Neural progenitor cell (in vitro differentiated cells): Measurements from ENCODE around the gene SLC7A9. TPM values are rescaled to one million over a fixed set of nuclear protein-coding genes. Genes with fewer than 3 reads are reported as not detected.

ENCODE experiments used
- DNase-seq: peaks from one replicate; pipeline ENCODE4 v3.0.0-alpha.2; 2016; ENCODE audit warnings: low spot score
- H2AFZ ChIP-seq: fragments of 200-600 bp; sonication (generic); replicated peaks from 2 replicates; pipeline ENCODE4 v1.6.1; 2016; ENCODE audit warnings: antibody characterized with exemption
- H3F3A ChIP-seq: fragments of 200-600 bp; sonication (generic); 2 replicates; pipeline ENCODE4 v1.6.1; 2016; ENCODE audit warnings: antibody characterized with exemption, low read depth
- H3K27ac ChIP-seq: fragments of 200-600 bp; sonication (generic); 2 replicates; pipeline ENCODE4 v1.5.1; 2016; ENCODE audit warnings: mild to moderate bottlenecking
- H3K27me3 ChIP-seq: fragments of 200-600 bp; sonication (generic); 2 replicates; pipeline ENCODE4 v1.6.1; 2016; ENCODE audit warnings: mild to moderate bottlenecking, moderate library complexity
- H3K36me3 ChIP-seq: fragments of 200-600 bp; sonication (generic); 2 replicates; pipeline ENCODE4 v1.5.1; 2016
- H3K4me1 ChIP-seq: fragments of 200-600 bp; sonication (generic); 2 replicates; pipeline ENCODE4 v1.6.1; 2016; ENCODE audit warnings: mixed run types
- H3K4me2 ChIP-seq: fragments of 200-600 bp; sonication (generic); 2 replicates; pipeline ENCODE4 v1.6.1; 2016
- H3K4me3 ChIP-seq: fragments of 200-600 bp; sonication (generic); 2 replicates; pipeline ENCODE4 v1.5.1; 2016
- H3K79me2 ChIP-seq: fragments of 200-600 bp; sonication (generic); 2 replicates; pipeline ENCODE4 v1.6.1; 2016; ENCODE audit warnings: low read depth
- H3K9ac ChIP-seq: fragments of 200-600 bp; sonication (generic); 2 replicates; pipeline ENCODE4 v1.6.1; 2016
- H3K9me3 ChIP-seq: fragments of 200-600 bp; sonication (generic); 2 replicates; pipeline ENCODE4 v1.5.1; 2016; ENCODE audit warnings: low read depth
- H4K20me1 ChIP-seq: fragments of 200-600 bp; sonication (generic); 2 replicates; pipeline ENCODE4 v1.6.1; 2016; ENCODE audit warnings: low read depth
- H3K27ac Mint-ChIP-seq: 3 replicates; pipeline ENCODE4 v1.8.0; 2021; ENCODE audit warnings: mixed read lengths
- H3K27me3 Mint-ChIP-seq: 2 replicates; pipeline ENCODE4 v1.8.0; 2022; ENCODE audit warnings: low read depth, mild to moderate bottlenecking, inconsistent platforms, moderate library complexity, mixed read lengths; ENCODE audit not compliant: insufficient read depth
- H3K36me3 Mint-ChIP-seq: 3 replicates; pipeline ENCODE4 v1.8.0; 2021; ENCODE audit warnings: mixed read lengths
- H3K4me1 Mint-ChIP-seq: 3 replicates; pipeline ENCODE4 v1.8.0; 2021; ENCODE audit warnings: mixed read lengths
- H3K4me3 Mint-ChIP-seq: 3 replicates; pipeline ENCODE4 v1.8.0; 2021; ENCODE audit warnings: mild to moderate bottlenecking, moderate library complexity, mixed read lengths
- H3K9me3 Mint-ChIP-seq: 3 replicates; pipeline ENCODE4 v1.8.0; 2020; ENCODE audit warnings: mixed read lengths
- CTCF ChIP-seq: fragments of 200-600 bp; sonication (generic); IDR thresholded peaks from 2 replicates; pipeline ENCODE4 v1.5.1; 2017; ENCODE audit warnings: antibody characterized with exemption, mild to moderate bottlenecking
- EZH2 ChIP-seq: fragments of 200-600 bp; sonication (generic); IDR thresholded peaks from 2 replicates; pipeline ENCODE4 v1.6.1; 2017; ENCODE audit warnings: antibody characterized with exemption, mild to moderate bottlenecking, moderate library complexity
- EZH2phosphoT487 ChIP-seq: fragments of 200-600 bp; sonication (generic); IDR thresholded peaks from 2 replicates; pipeline ENCODE4 v1.6.1; 2017; ENCODE audit warnings: antibody characterized with exemption
- total RNA-seq: library from RNA; depleted of rRNA; stranded (reverse); fragments of >200 nt; gene quantifications from 2 replicates; pipeline ENCODE4 v1.2.3, GENCODE V29; 2015; ENCODE audit warnings: low replicate concordance

The SLC7A9 gene
- total RNA-seq, 1 donor from 2014 or later: not detected

- no peaks in the 10 kb centered on the region for H3K4me1 ChIP-seq
- Mint-ChIP-seq H3K27ac (no peak overlapping the region), H3K4me1 (peaks cover 2% of the 10 kb centered on the region), H3K27me3 (no peaks in the 10 kb centered on the region), H3K36me3 (peaks cover 36% of the 10 kb centered on the region), H3K4me3 (no peak overlapping the region), H3K9me3 (no peaks in the 10 kb centered on the region)
- H3K4me3 ChIP-seq: no peak overlapping the region
- H3K4me2 ChIP-seq: no peak overlapping the region
- H3K79me2 ChIP-seq: no peaks in the 10 kb centered on the region
- no peak overlapping the region for H3K27ac ChIP-seq
- no peaks in the 10 kb centered on the region for H3K9me3 ChIP-seq
- H3K36me3 ChIP-seq: no peaks in the 10 kb centered on the region
- no peak for DNase-seq
- no peak for TF ChIP-seq EZH2
- no peak for TF ChIP-seq CTCF
- TF ChIP-seq EZH2phosphoT487: no peak
- H3K9ac ChIP-seq: no peak overlapping the region
- no peaks in the 10 kb centered on the region for H3F3A ChIP-seq
- H4K20me1 ChIP-seq: no peaks in the 10 kb centered on the region
- H2AFZ ChIP-seq: no peak overlapping the region
- no peaks in the 10 kb centered on the region for H3K27me3 ChIP-seq
Observed at GRCh38 chr19:32901504-32902161, 32.1 kb upstream of the SLC7A9 start.

- no peak for DNase-seq
- no peaks in the 10 kb centered on the region for H3K79me2 ChIP-seq
- no peaks in the 10 kb centered on the region for H3K36me3 ChIP-seq
- no peaks in the 10 kb centered on the region for H3K4me1 ChIP-seq
- peaks cover 5% of the 10 kb centered on the region for H3K9me3 ChIP-seq
- H3K36me3 Mint-ChIP-seq: peaks cover 39% of the 10 kb centered on the region
- H3K9me3 Mint-ChIP-seq: peaks cover 18% of the 10 kb centered on the region
- H4K20me1 ChIP-seq: no peaks in the 10 kb centered on the region
- no peak overlapping the region for H3K4me3 Mint-ChIP-seq
- H3K27me3 Mint-ChIP-seq: no peaks in the 10 kb centered on the region
- H3K27ac Mint-ChIP-seq: no peak overlapping the region
- H3K9ac ChIP-seq: no peak overlapping the region
- no peak overlapping the region for H2AFZ ChIP-seq
- no peaks in the 10 kb centered on the region for H3K4me1 Mint-ChIP-seq
- H3K27ac ChIP-seq: no peak overlapping the region
- H3K4me2 ChIP-seq: no peak overlapping the region
- H3K4me3 ChIP-seq: no peak overlapping the region
- no peaks in the 10 kb centered on the region for H3F3A ChIP-seq
- TF ChIP-seq EZH2 (no peak), CTCF (no peak), EZH2phosphoT487 (no peak)
- H3K27me3 ChIP-seq: no peaks in the 10 kb centered on the region
Observed at GRCh38 chr19:32896516-32897214, 27.1 kb upstream of the SLC7A9 start.

GRCh38 chr19:32895384-32895783 is 25.8 kb upstream of the SLC7A9 start:
- H3K4me1 Mint-ChIP-seq: no peaks in the 10 kb centered on the region

More at GRCh38 chr19:32895384-32895783, 25.8 kb upstream of the SLC7A9 start:
- H4K20me1 ChIP-seq: no peaks in the 10 kb centered on the region
- H3F3A ChIP-seq: no peaks in the 10 kb centered on the region
- H2AFZ ChIP-seq: no peak overlapping the region
- Mint-ChIP-seq H3K9me3 (peaks cover 24% of the 10 kb centered on the region), H3K36me3 (peaks cover 42% of the 10 kb centered on the region), H3K27me3 (no peaks in the 10 kb centered on the region), H3K27ac (no peak overlapping the region), H3K4me3 (no peak overlapping the region)
- no peaks in the 10 kb centered on the region for H3K79me2 ChIP-seq
- H3K27ac ChIP-seq: no peak overlapping the region
- H3K9ac ChIP-seq: no peak overlapping the region
- no peaks in the 10 kb centered on the region for H3K36me3 ChIP-seq
- H3K4me2 ChIP-seq: no peak overlapping the region
- no peak for TF ChIP-seq CTCF
- TF ChIP-seq EZH2: no peak
- TF ChIP-seq EZH2phosphoT487: no peak
- no peak for DNase-seq
- H3K9me3 ChIP-seq: peaks cover 5% of the 10 kb centered on the region
- H3K4me1 ChIP-seq: no peaks in the 10 kb centered on the region
- no peak overlapping the region for H3K4me3 ChIP-seq
- H3K27me3 ChIP-seq: no peaks in the 10 kb centered on the region
